K562 (cell line): ENCODE results near the gene SLC20A1. TPM values are rescaled to one million over a fixed set of nuclear protein-coding genes. Genes with fewer than 3 reads are reported as not detected.

Experiments used
- AFF1 ChIP-seq, 2 experiments: fragments of 450-650 bp; IDR thresholded peaks; 2 replicates each; pipeline ENCODE4 v1.6.1; 2018; ENCODE audit warnings: mild to moderate bottlenecking in 2 of 2, low read depth in 1 of 2; ENCODE audit not compliant: partially characterized antibody in 2 of 2
- CHD1 ChIP-seq: fragments of 200-600 bp; sonication (generic); IDR thresholded peaks from one replicate; pipeline ENCODE4 v1.6.1; 2012; ENCODE audit warnings: mild to moderate bottlenecking, moderate library complexity, low read length, inconsistent platforms
- GABPB1 ChIP-seq: sonication (generic); formaldehyde crosslinking; IDR thresholded peaks from 2 replicates; pipeline ENCODE4 v1.8.0; 2022; ENCODE audit warnings: mild to moderate bottlenecking, missing genetic modification reagents
- GABPB2 ChIP-seq: fragments of 250-450 bp; sonication (Bioruptor Pico); conservative IDR thresholded peaks from 2 replicates; pipeline ENCODE4 v1.5.1; 2021; ENCODE audit warnings: mild to moderate bottlenecking
- MAZ ChIP-seq, 2 experiments: fragments of 450-650 bp in 1 of 2; sonication (generic) in 1 of 2; formaldehyde crosslinking; IDR thresholded peaks in 1 of 2; conservative IDR thresholded peaks in 1 of 2; 2 replicates each; pipeline versions ENCODE4 v1.4.0 to v1.5.0; 2020; ENCODE audit warnings: mild to moderate bottlenecking in 1 of 2, missing genetic modification reagents in 1 of 2
- MYNN ChIP-seq, 2 experiments: sonication (generic); formaldehyde crosslinking in 1 of 2; IDR thresholded peaks; 2 replicates each; pipeline versions ENCODE4 v1.5.0 to v1.6.1; 2016 to 2020; ENCODE audit warnings: antibody characterized with exemption in 1 of 2, missing genetic modification reagents in 1 of 2
- NELFE ChIP-seq: IDR thresholded peaks from 2 replicates; pipeline ENCODE4 v1.6.1; 2011; ENCODE audit warnings: mild to moderate bottlenecking; ENCODE audit not compliant: insufficient read depth, insufficient read length
- NR2C1 ChIP-seq, 2 experiments: fragments of 450-650 bp; IDR thresholded peaks; 2 replicates each; pipeline ENCODE4 v1.6.1; 2017; ENCODE audit warnings: mild to moderate bottlenecking in 2 of 2, antibody characterized with exemption in 1 of 2, inconsistent platforms in 1 of 2, missing compliant biosample characterization in 1 of 2, missing genetic modification characterization in 1 of 2
- POLR2H ChIP-seq: IDR thresholded peaks from 2 replicates; pipeline ENCODE4 v1.6.1; 2016; ENCODE audit warnings: missing genetic modification characterization, low read depth, mild to moderate bottlenecking, control low read depth, missing compliant biosample characterization, moderate library complexity
- RBM15 ChIP-seq: fragments of 200-400 bp; formaldehyde crosslinking; IDR thresholded peaks from 2 replicates; pipeline ENCODE4 v1.6.1; 2018; ENCODE audit warnings: mild to moderate bottlenecking, low read length, moderate library complexity; ENCODE audit not compliant: insufficient read depth
- ZFX ChIP-seq: sonication (generic); formaldehyde crosslinking; IDR thresholded peaks from 2 replicates; pipeline ENCODE4 v1.8.0; 2022; ENCODE audit warnings: mild to moderate bottlenecking, missing genetic modification reagents, moderate library complexity
- ZNF212 ChIP-seq: fragments of 450-650 bp; formaldehyde crosslinking; IDR thresholded peaks from 2 replicates; pipeline ENCODE4 v1.4.0; 2020; ENCODE audit warnings: mild to moderate bottlenecking
- ZNF224 ChIP-seq: sonication (generic); formaldehyde crosslinking; IDR thresholded peaks from 2 replicates; pipeline ENCODE4 v1.8.0; 2022; ENCODE audit warnings: mild to moderate bottlenecking, missing genetic modification reagents
- ZNF398 ChIP-seq: fragments of 250-450 bp; sonication (Bioruptor Pico); IDR thresholded peaks from 2 replicates; pipeline ENCODE4 v1.8.0; 2021; ENCODE audit warnings: moderate library complexity, mild to moderate bottlenecking, inconsistent platforms
- ZNF583 ChIP-seq: fragments of 250-450 bp; sonication (Bioruptor Pico); IDR thresholded peaks from 2 replicates; pipeline ENCODE4 v1.4.0; 2020
- ZNF668 ChIP-seq: fragments of 250-450 bp; sonication (Bioruptor Pico); IDR thresholded peaks from 2 replicates; pipeline ENCODE4 v1.8.0; 2022; ENCODE audit warnings: mild to moderate bottlenecking, inconsistent platforms
- polyA plus RNA-seq, 8 experiments: library from polyadenylated mRNA; depleted of rRNA in 4 of 8; stranded (reverse) in 5 of 8; unstranded in 3 of 8; fragments of >200 nt; fragmentation: Nextera tagmentation in 2 of 8; fragmentation: Illumina TruSeq in 1 of 8; extraction: Ambion mirVana in 2 of 8; extraction: Trizol in 1 of 8; gene quantifications; 2 replicates each; pipeline versions ENCODE4 v1.2.1 to v1.2.3, GENCODE V29; 2011 to 2014; ENCODE audit warnings: inconsistent platforms in 1 of 8, missing spikeins in 1 of 8
- total RNA-seq, 7 experiments: library from RNA; depleted of rRNA in 6 of 7; stranded (reverse); fragments of >200 nt in 6 of 7; fragmentation: Illumina TruSeq in 2 of 7; extraction: Trizol in 2 of 7; gene quantifications; 2 replicates each; pipeline versions ENCODE4 v1.2.1 to v1.2.3, GENCODE V29; 2011 to 2021; ENCODE audit warnings: low replicate concordance in 1 of 7
- TF ChIP-seq, protein P1 (sequence below): fragments of 450-650 bp; IDR thresholded peaks from 2 replicates; pipeline ENCODE4 v1.7.1; 2018; ENCODE audit warnings: mild to moderate bottlenecking, low read depth; ENCODE audit not compliant: partially characterized antibody
- TF ChIP-seq, protein P2 (sequence below): sonication (generic); formaldehyde crosslinking; IDR thresholded peaks from 2 replicates; pipeline ENCODE4 v1.8.1; 2023; ENCODE audit warnings: mild to moderate bottlenecking, missing genetic modification reagents, moderate library complexity

The SLC20A1 gene
- total and polyA plus RNA-seq, 9 of the 15 experiments (the other 6 are each of a cell fraction or from before 2014, with no cell fraction given): 53.8 to 150 (median 74.7) TPM

- TF ChIP-seq GABPB1 (peak; percentile 57; the same call in 1 of the 2 replicates), RBM15 (no peak), ZFX (CRISPR knock-in tag) (no peak), ZNF398 (no peak), ZNF668 (CRISPR knock-in tag) (no peak), GABPB2 (CRISPR knock-in tag) (no peak), ZNF224 (CRISPR knock-in tag) (no peak), NR2C1 (IDR thresholded peaks at IDR 0.05) (no peak), NR2C1 (tag; IDR thresholded peaks at IDR 0.05) (no peak), ZNF212 (CRISPR knock-in tag) (no peak), AFF1 (IDR thresholded peaks at IDR 0.05; ENCODE audit: low read depth in 1 of 2, partially characterized antibody in 2 of 2) (no peak), CHD1 (no peak), NELFE (no peak), POLR2H (tag) (no peak), ZNF583 (CRISPR knock-in tag) (no peak), MAZ (CRISPR knock-in tag; conservative IDR thresholded peaks at IDR 0.05 in 1 of 2, IDR thresholded peaks at IDR 0.05 in 1 of 2) (peak in 1 of 2 experiments; percentile 69; a peak in 2 of 4 replicates), MYNN (IDR thresholded peaks at IDR 0.05) (peak; percentile 86), MYNN (CRISPR knock-in tag; IDR thresholded peaks at IDR 0.05) (no peak)
- TF ChIP-seq, protein P1, sequence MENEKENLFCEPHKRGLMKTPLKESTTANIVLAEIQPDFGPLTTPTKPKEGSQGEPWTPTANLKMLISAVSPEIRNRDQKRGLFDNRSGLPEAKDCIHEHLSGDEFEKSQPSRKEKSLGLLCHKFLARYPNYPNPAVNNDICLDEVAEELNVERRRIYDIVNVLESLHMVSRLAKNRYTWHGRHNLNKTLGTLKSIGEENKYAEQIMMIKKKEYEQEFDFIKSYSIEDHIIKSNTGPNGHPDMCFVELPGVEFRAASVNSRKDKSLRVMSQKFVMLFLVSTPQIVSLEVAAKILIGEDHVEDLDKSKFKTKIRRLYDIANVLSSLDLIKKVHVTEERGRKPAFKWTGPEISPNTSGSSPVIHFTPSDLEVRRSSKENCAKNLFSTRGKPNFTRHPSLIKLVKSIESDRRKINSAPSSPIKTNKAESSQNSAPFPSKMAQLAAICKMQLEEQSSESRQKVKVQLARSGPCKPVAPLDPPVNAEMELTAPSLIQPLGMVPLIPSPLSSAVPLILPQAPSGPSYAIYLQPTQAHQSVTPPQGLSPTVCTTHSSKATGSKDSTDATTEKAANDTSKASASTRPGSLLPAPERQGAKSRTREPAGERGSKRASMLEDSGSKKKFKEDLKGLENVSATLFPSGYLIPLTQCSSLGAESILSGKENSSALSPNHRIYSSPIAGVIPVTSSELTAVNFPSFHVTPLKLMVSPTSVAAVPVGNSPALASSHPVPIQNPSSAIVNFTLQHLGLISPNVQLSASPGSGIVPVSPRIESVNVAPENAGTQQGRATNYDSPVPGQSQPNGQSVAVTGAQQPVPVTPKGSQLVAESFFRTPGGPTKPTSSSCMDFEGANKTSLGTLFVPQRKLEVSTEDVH: no peak
- TF ChIP-seq, protein P2, sequence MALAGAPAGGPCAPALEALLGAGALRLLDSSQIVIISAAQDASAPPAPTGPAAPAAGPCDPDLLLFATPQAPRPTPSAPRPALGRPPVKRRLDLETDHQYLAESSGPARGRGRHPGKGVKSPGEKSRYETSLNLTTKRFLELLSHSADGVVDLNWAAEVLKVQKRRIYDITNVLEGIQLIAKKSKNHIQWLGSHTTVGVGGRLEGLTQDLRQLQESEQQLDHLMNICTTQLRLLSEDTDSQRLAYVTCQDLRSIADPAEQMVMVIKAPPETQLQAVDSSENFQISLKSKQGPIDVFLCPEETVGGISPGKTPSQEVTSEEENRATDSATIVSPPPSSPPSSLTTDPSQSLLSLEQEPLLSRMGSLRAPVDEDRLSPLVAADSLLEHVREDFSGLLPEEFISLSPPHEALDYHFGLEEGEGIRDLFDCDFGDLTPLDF (CRISPR knock-in tag): no peak
Observed at GRCh38 chr2:112626604-112627059, 19.1 kb upstream of the SLC20A1 start (continued).
